Left ventricle myocardium inferior (tissue), 1 donor: ENCODE measurements around the gene S100A12. TPM values are rescaled to one million over a fixed set of nuclear protein-coding genes. Genes with fewer than 3 reads are reported as not detected.
A peak's percentile ranks its signal among the peaks of the same experiment; 100 is the strongest.

ENCODE experiments used
- DNase-seq: peaks from one replicate; pipeline ENCODE4 v3.0.0-alpha.2; 2020
- H3K27ac ChIP-seq: fragments of 200-600 bp; replicated peaks from 2 replicates; pipeline ENCODE4 v1.8.0; 2021
- H3K27me3 ChIP-seq: fragments of 200-600 bp; 2 replicates; pipeline ENCODE4 v1.8.0; 2021; ENCODE audit warnings: low read depth
- H3K36me3 ChIP-seq: fragments of 200-600 bp; 2 replicates; pipeline ENCODE4 v1.8.0; 2021
- H3K4me1 ChIP-seq: fragments of 200-600 bp; 2 replicates; pipeline ENCODE4 v1.8.0; 2021
- H3K4me3 ChIP-seq: fragments of 200-600 bp; 2 replicates; pipeline ENCODE4 v1.8.0; 2021; ENCODE audit warnings: mild to moderate bottlenecking, moderate library complexity
- H3K9me3 ChIP-seq: fragments of 200-600 bp; replicated peaks from 2 replicates; pipeline ENCODE4 v1.8.0; 2021
- intact Hi-C: fragments of 100-400 bp; cut with micrococcal nuclease; formaldehyde crosslinking; loops from one replicate; pipeline ENCODE4 v1.11.0; 2022
- total RNA-seq: library from RNA; stranded (reverse); fragmentation: NEBNext Ultra II Directional; extraction: Animal tissue kit (Norgen Biotek cat#: 25700); gene quantifications from one replicate; pipeline ENCODE4 v1.2.1, GENCODE V29; 2021
- TF ChIP-seq, protein P1 (sequence below): fragments of 200-600 bp; IDR thresholded peaks from 2 replicates; pipeline ENCODE4 v1.8.0; 2021; ENCODE audit warnings: antibody characterized with exemption, mild to moderate bottlenecking, borderline replicate concordance
- donor health status: DM: no; HTN: yes; CAD: no; lungs with severe emphysema.

Gene S100A12
- total RNA-seq, 1 donor from 2014 or later = 2.3 TPM

DNA sequence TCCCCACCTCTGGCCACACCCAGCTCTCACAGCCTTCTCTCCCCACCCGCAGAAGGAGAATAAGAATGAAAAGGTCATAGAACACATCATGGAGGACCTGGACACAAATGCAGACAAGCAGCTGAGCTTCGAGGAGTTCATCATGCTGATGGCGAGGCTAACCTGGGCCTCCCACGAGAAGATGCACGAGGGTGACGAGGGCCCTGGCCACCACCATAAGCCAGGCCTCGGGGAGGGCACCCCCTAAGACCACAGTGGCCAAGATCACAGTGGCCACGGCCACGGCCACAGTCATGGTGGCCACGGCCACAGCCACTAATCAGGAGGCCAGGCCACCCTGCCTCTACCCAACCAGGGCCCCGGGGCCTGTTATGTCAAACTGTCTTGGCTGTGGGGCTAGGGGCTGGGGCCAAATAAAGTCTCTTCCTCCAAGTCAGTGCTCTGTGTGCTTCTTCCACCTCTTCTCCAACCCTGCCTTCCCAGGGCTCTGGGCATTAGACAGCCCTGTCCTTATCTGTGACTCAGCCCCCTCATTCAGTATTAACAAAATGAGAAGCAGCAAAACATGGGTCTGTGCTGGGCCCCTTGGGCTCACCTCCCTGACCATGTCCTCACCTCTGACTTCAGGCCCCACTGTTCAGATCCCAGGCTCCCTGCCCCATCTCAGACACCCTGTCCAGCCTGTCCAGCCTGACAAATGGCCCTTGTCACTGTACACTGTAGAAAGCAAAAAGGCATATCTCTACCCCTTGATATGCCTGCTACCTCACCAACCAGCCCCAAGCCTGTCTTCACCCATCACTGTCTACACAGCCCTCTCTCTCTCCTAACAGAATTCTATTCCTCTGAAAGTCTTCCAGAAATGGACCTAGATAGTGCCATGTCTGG lies 14.6 kb downstream of the S100A12 start:
- Histone ChIP-seq H3K4me3 (no peak overlapping the region), H3K9me3 (no peaks in the 10 kb centered on the region), H3K4me1 (peaks cover 17% of the 10 kb centered on the region), H3K27ac (no peak overlapping the region), H3K36me3 (no peaks in the 10 kb centered on the region), H3K27me3 (peaks cover 14% of the 10 kb centered on the region)
- intact Hi-C loops = no loop called here
- TF ChIP-seq, protein P1, sequence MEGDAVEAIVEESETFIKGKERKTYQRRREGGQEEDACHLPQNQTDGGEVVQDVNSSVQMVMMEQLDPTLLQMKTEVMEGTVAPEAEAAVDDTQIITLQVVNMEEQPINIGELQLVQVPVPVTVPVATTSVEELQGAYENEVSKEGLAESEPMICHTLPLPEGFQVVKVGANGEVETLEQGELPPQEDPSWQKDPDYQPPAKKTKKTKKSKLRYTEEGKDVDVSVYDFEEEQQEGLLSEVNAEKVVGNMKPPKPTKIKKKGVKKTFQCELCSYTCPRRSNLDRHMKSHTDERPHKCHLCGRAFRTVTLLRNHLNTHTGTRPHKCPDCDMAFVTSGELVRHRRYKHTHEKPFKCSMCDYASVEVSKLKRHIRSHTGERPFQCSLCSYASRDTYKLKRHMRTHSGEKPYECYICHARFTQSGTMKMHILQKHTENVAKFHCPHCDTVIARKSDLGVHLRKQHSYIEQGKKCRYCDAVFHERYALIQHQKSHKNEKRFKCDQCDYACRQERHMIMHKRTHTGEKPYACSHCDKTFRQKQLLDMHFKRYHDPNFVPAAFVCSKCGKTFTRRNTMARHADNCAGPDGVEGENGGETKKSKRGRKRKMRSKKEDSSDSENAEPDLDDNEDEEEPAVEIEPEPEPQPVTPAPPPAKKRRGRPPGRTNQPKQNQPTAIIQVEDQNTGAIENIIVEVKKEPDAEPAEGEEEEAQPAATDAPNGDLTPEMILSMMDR = no peak
- DNase-seq = no peak

DNA sequence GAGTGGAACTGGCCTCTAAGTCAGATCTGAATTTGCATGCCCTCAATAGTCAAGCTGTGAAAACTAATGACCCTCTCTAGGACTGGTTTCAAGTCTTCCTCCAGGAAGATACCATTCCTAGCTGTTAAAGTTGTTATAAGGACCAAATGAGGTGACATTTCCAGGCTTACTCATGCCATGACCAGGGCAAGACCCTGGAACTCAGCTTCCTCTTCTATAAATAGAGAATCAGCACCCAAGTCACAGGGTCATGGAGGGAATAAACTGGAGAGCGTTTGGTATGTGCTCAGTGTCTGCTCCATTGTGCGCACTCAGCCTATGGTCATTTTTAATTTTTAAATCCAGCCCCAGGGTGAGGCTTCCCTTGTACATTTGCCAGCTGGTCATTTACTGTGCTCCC lies 15.2 kb downstream of the S100A12 start:
- H3K27me3 ChIP-seq = peaks cover 9% of the 10 kb centered on the region
- no peak overlapping the region for H3K27ac ChIP-seq
- DNase-seq = no peak
- no peak overlapping the region for H3K4me3 ChIP-seq
- no peaks in the 10 kb centered on the region for H3K36me3 ChIP-seq
- TF ChIP-seq, protein P1 = no peak
- no peaks in the 10 kb centered on the region for H3K9me3 ChIP-seq
- H3K4me1 ChIP-seq = peaks cover 17% of the 10 kb centered on the region
- intact Hi-C loops = no loop called here

DNA sequence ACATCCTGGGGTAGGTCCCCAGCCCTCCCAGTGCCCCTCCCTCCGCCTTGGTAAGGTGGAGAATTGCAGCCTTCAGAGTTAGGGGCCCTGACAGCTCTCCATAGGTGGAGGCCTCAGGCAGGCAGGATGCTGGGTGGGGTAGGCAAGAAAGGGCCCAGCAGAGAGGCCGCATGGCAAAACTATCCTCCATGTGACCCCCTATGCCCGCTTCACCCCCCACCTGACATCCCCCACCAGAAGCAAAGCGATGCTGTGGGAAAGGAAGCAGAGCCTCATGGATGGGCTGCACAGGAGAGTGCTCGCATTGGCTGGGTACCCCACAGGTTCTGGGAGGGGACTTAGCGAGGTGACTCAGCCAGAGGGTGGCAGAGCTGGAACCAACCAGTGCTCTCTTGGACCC lies 16.2 kb downstream of the S100A12 start:
- no peaks in the 10 kb centered on the region for H3K36me3 ChIP-seq
- no peaks in the 10 kb centered on the region for H3K27me3 ChIP-seq
- H3K4me3 ChIP-seq = peak overlapping the region; percentile 30
- H3K27ac ChIP-seq = no peak overlapping the region
- intact Hi-C loops = no loop called here
- peaks cover 17% of the 10 kb centered on the region for H3K4me1 ChIP-seq
- TF ChIP-seq, protein P1 = no peak
- no peak for DNase-seq
- H3K9me3 ChIP-seq = no peaks in the 10 kb centered on the region

DNA sequence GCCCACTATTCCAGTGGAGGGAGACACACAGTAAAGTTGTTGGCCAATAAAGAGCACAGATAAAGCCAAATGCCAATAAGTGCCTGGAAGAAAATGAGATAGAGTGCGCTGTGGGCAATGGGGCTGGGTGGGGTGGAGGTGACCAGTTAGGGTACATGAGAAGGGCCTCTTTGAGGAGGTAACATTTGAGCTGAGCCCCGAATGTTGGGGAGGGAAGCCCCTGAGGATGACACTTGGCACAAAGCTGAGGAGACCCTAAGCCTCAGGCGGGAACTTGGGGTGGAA lies 16.8 kb downstream of the S100A12 start:
- peak overlapping the region; percentile 30 for H3K4me3 ChIP-seq
- TF ChIP-seq, protein P1 = no peak
- H3K36me3 ChIP-seq = no peaks in the 10 kb centered on the region
- no peak for DNase-seq
- peak overlapping the region; percentile 27 for H3K27ac ChIP-seq
- no peaks in the 10 kb centered on the region for H3K9me3 ChIP-seq
- peaks cover 17% of the 10 kb centered on the region for H3K4me1 ChIP-seq
- intact Hi-C loops = no loop called here
- peaks cover under 1% of the 10 kb centered on the region for H3K27me3 ChIP-seq

DNA sequence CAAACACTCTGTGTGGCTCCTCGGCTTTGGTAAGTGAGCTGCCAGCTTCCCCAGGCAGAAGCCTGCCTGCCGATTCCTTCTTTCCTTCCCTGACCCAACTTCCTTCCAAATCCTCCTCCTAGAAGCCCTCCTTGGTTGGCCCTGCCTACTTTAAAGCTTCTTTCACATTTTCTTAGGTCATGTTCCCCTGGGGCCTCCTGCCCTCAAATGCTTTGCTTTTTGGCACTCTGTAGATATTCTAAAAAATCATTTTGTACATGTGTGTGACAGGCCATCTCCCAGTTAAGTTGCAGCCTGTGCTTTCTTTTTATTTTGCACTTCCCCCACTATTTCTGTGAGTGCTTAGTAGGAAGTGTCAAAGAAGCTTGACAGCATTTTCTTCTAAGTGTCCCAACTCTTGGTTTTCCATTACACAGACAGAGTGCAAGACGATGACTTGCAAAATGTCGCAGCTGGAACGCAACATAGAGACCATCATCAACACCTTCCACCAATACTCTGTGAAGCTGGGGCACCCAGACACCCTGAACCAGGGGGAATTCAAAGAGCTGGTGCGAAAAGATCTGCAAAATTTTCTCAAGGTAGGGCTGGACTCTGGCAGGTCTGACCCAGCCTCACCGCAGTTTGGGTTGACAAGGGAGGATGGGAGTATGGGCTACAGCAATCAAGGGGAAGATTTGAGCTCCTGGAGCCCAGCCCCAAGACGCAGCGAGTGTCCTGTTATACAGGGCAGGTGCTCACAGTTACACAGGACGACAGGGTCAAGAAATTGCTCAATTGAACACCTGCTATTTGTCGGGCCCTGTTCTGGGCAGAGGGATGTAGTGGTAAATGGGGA lies 17.3 kb downstream of the S100A12 start, which contains the start of gene S100A9:
TSS of gene S100A9 (plus strand) at position 2 of the 838 bp plus-strand sequence. CDS start at position 432, 430 bp downstream.
- peak within 1 kb of the TSS; percentile 30 for H3K4me3 ChIP-seq
- DNase-seq = no peak
- no peaks in the 10 kb centered on the region for H3K9me3 ChIP-seq
- peaks cover 6% of the 10 kb centered on the region for H3K27me3 ChIP-seq
- intact Hi-C loops = no loop called here
- peak within 1 kb of the TSS; percentile 27 for H3K27ac ChIP-seq
- TF ChIP-seq, protein P1 = no peak
- H3K36me3 ChIP-seq = no peaks in the 10 kb centered on the region
- peaks cover 17% of the 10 kb centered on the region for H3K4me1 ChIP-seq
